ENCODE results near the gene HBQ1. TPM values are rescaled to one million over a fixed set of nuclear protein-coding genes. Genes with fewer than 3 reads are reported as not detected.

Gene HBQ1
- total RNA-seq, 1 donor from 2014 or later: 2.7 TPM

- H3K4me1 ChIP-seq (ENCODE audit: insufficient read depth, low read length): peaks cover 7% of the 10 kb centered on the region
- H3K9me3 Mint-ChIP-seq (ENCODE audit: unreplicated experiment): no peaks in the 10 kb centered on the region
- peaks cover 21% of the 10 kb centered on the region for H3K4me1 Mint-ChIP-seq (ENCODE audit: low read depth, unreplicated experiment)
- peaks cover 3% of the 10 kb centered on the region for H3K27me3 ChIP-seq (ENCODE audit: insufficient read depth, low read length)
- FAIRE-seq (no peak), DNase-seq (ENCODE audit: low read depth) (no peak)
- H3K9ac ChIP-seq (ENCODE audit: low read length): no peak overlapping the region
- no peaks in the 10 kb centered on the region for H4K20me1 ChIP-seq (ENCODE audit: insufficient read depth, low read length)
- H3K4me3 Mint-ChIP-seq (ENCODE audit: unreplicated experiment): no peak overlapping the region
- no peak overlapping the region for H2AFZ ChIP-seq (ENCODE audit: low read depth, low read length)
- no peaks in the 10 kb centered on the region for H3K9me3 ChIP-seq (ENCODE audit: insufficient read depth, low read depth, low read length)
- no peak overlapping the region for H3K27ac ChIP-seq (ENCODE audit: low read depth, low read length)
- H3K27ac Mint-ChIP-seq (ENCODE audit: unreplicated experiment): no peak overlapping the region
- no peaks in the 10 kb centered on the region for H3K79me2 ChIP-seq (ENCODE audit: insufficient read depth, low read length)
- H3K27me3 Mint-ChIP-seq (ENCODE audit: low read depth, unreplicated experiment): peaks cover 21% of the 10 kb centered on the region
- H3K36me3 Mint-ChIP-seq (ENCODE audit: low read depth, unreplicated experiment): no peaks in the 10 kb centered on the region
- TF ChIP-seq EZH2 (IDR thresholded peaks at IDR 0.05; ENCODE audit: insufficient read depth, low read length) (no peak), CTCF (IDR thresholded peaks at IDR 0.05; ENCODE audit: insufficient read depth, low read depth, low read length) (no peak)
- no peak overlapping the region for H3K4me2 ChIP-seq (ENCODE audit: low read length)
- no peak overlapping the region for H3K4me3 ChIP-seq (ENCODE audit: insufficient read depth, low read depth, low read length)
- no peaks in the 10 kb centered on the region for H3K36me3 ChIP-seq (ENCODE audit: insufficient read depth, low read length)
Observed at GRCh38 chr16:144797-145252, 35.4 kb upstream of the HBQ1 start.

GRCh38 chr16:146646-147045, 33.6 kb upstream of the HBQ1 start:
- Histone ChIP-seq H2AFZ (ENCODE audit: low read depth, low read length) (no peak overlapping the region), H3K4me1 (ENCODE audit: insufficient read depth, low read length) (peaks cover 7% of the 10 kb centered on the region), H3K27ac (ENCODE audit: low read depth, low read length) (no peak overlapping the region), H3K27me3 (ENCODE audit: insufficient read depth, low read length) (peaks cover 6% of the 10 kb centered on the region), H3K9ac (ENCODE audit: low read length) (no peak overlapping the region), H3K4me3 (ENCODE audit: insufficient read depth, low read depth, low read length) (no peak overlapping the region), H3K79me2 (ENCODE audit: insufficient read depth, low read length) (no peaks in the 10 kb centered on the region), H4K20me1 (ENCODE audit: insufficient read depth, low read length) (no peaks in the 10 kb centered on the region), H3K4me2 (ENCODE audit: low read length) (no peak overlapping the region), H3K36me3 (ENCODE audit: insufficient read depth, low read length) (no peaks in the 10 kb centered on the region), H3K9me3 (ENCODE audit: insufficient read depth, low read depth, low read length) (no peaks in the 10 kb centered on the region)
- H3K36me3 Mint-ChIP-seq (ENCODE audit: low read depth, unreplicated experiment): no peaks in the 10 kb centered on the region
- H3K4me3 Mint-ChIP-seq (ENCODE audit: unreplicated experiment): no peak overlapping the region
- DNase-seq (ENCODE audit: low read depth): no peak
- no peak for FAIRE-seq
- TF ChIP-seq CTCF (IDR thresholded peaks at IDR 0.05; ENCODE audit: insufficient read depth, low read depth, low read length) (no peak), EZH2 (IDR thresholded peaks at IDR 0.05; ENCODE audit: insufficient read depth, low read length) (no peak)
- H3K4me1 Mint-ChIP-seq (ENCODE audit: low read depth, unreplicated experiment): peaks cover 21% of the 10 kb centered on the region
- H3K27ac Mint-ChIP-seq (ENCODE audit: unreplicated experiment): no peak overlapping the region
- H3K27me3 Mint-ChIP-seq (ENCODE audit: low read depth, unreplicated experiment): peaks cover 21% of the 10 kb centered on the region
- H3K9me3 Mint-ChIP-seq (ENCODE audit: unreplicated experiment): no peaks in the 10 kb centered on the region

- Mint-ChIP-seq H3K27me3 (ENCODE audit: low read depth, unreplicated experiment) (peaks cover 32% of the 10 kb centered on the region), H3K9me3 (ENCODE audit: unreplicated experiment) (no peaks in the 10 kb centered on the region), H3K27ac (ENCODE audit: unreplicated experiment) (no peak overlapping the region), H3K36me3 (ENCODE audit: low read depth, unreplicated experiment) (no peaks in the 10 kb centered on the region), H3K4me1 (ENCODE audit: low read depth, unreplicated experiment) (peaks cover 9% of the 10 kb centered on the region), H3K4me3 (ENCODE audit: unreplicated experiment) (no peak overlapping the region)
- Histone ChIP-seq H3K79me2 (ENCODE audit: insufficient read depth, low read length) (no peaks in the 10 kb centered on the region), H3K4me3 (ENCODE audit: insufficient read depth, low read depth, low read length) (no peak overlapping the region), H4K20me1 (ENCODE audit: insufficient read depth, low read length) (no peaks in the 10 kb centered on the region), H3K27me3 (ENCODE audit: insufficient read depth, low read length) (peaks cover 6% of the 10 kb centered on the region), H2AFZ (ENCODE audit: low read depth, low read length) (peak overlapping the region; percentile 7), H3K4me2 (ENCODE audit: low read length) (peak overlapping the region; percentile 49), H3K36me3 (ENCODE audit: insufficient read depth, low read length) (no peaks in the 10 kb centered on the region), H3K9me3 (ENCODE audit: insufficient read depth, low read depth, low read length) (no peaks in the 10 kb centered on the region), H3K4me1 (ENCODE audit: insufficient read depth, low read length) (peaks cover 7% of the 10 kb centered on the region), H3K9ac (ENCODE audit: low read length) (no peak overlapping the region), H3K27ac (ENCODE audit: low read depth, low read length) (no peak overlapping the region)
- TF ChIP-seq EZH2 (IDR thresholded peaks at IDR 0.05; ENCODE audit: insufficient read depth, low read length): no peak
- no peak for TF ChIP-seq CTCF (IDR thresholded peaks at IDR 0.05; ENCODE audit: insufficient read depth, low read depth, low read length)
- FAIRE-seq (no peak), DNase-seq (ENCODE audit: low read depth) (peak; percentile 17)
Observed at GRCh38 chr16:149024-149660, 31.1 kb upstream of the HBQ1 start.

Measured in astrocyte (in vitro differentiated cells and primary cell).